ENCODE data around the gene ASF1A.

DNA sequence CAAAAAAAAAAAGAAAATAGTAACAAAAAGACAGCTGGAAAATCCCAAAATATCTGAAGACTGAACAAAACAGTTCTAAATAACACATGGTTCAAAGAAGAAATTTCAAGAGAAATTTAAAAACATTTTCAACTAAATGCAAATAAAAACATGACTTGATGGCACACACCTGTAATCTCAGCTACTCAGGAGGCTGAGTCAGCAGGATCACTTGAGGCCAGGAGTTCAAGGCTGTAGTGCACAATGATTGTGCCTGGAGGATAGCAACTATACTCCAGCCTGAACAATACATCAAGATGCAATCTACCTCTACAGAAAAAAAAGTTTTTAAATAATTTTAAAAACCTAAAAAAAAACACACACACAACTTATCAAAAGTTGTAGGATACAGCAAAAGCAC is 21.6 kb upstream of the ASF1A start:
- TF ChIP-seq, protein P1, sequence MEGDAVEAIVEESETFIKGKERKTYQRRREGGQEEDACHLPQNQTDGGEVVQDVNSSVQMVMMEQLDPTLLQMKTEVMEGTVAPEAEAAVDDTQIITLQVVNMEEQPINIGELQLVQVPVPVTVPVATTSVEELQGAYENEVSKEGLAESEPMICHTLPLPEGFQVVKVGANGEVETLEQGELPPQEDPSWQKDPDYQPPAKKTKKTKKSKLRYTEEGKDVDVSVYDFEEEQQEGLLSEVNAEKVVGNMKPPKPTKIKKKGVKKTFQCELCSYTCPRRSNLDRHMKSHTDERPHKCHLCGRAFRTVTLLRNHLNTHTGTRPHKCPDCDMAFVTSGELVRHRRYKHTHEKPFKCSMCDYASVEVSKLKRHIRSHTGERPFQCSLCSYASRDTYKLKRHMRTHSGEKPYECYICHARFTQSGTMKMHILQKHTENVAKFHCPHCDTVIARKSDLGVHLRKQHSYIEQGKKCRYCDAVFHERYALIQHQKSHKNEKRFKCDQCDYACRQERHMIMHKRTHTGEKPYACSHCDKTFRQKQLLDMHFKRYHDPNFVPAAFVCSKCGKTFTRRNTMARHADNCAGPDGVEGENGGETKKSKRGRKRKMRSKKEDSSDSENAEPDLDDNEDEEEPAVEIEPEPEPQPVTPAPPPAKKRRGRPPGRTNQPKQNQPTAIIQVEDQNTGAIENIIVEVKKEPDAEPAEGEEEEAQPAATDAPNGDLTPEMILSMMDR (conservative IDR thresholded peaks at IDR 0.05; ENCODE audit: low read depth, low read length): no peak
- TF ChIP-seq EZH2 (IDR thresholded peaks at IDR 0.05; ENCODE audit: borderline replicate concordance, low read depth, low read length, poor library complexity, severe bottlenecking): no peak
